ENCODE data around the gene PDGFC. TPM values are rescaled to one million over a fixed set of nuclear protein-coding genes. Genes with fewer than 3 reads are reported as not detected.

The PDGFC gene
- polyA plus RNA-seq, 1 donor from 2014 or later, result 3.8 TPM

GRCh38 chr4:156898373-156899117 lies 73.1 kb downstream of the PDGFC start:
- no peak overlapping the region for H3K9ac ChIP-seq (ENCODE audit: low read length)
- no peaks in the 10 kb centered on the region for H3F3A ChIP-seq (ENCODE audit: insufficient read depth, low read length, poor library complexity, severe bottlenecking)
- no peaks in the 10 kb centered on the region for H3K36me3 ChIP-seq (ENCODE audit: insufficient read depth, low read length)
- H3K9me2 ChIP-seq (ENCODE audit: insufficient read depth, low read length), result no peaks in the 10 kb centered on the region
- no peaks in the 10 kb centered on the region for H3K27me3 ChIP-seq (ENCODE audit: insufficient read depth, low read depth, low read length)
- no peak for TF ChIP-seq EZH2 (IDR thresholded peaks at IDR 0.05; ENCODE audit: borderline replicate concordance, insufficient read depth, low read length, poor library complexity, severe bottlenecking)
- no peak for TF ChIP-seq RAD21 (conservative IDR thresholded peaks at IDR 0.05)
- no peak for TF ChIP-seq REST (IDR thresholded peaks at IDR 0.05; ENCODE audit: borderline replicate concordance)
- no peak for TF ChIP-seq EP300 (conservative IDR thresholded peaks at IDR 0.05; ENCODE audit: poor library complexity, severe bottlenecking)
- no peak for TF ChIP-seq MXI1 (conservative IDR thresholded peaks at IDR 0.05; ENCODE audit: poor library complexity, severe bottlenecking)
- TF ChIP-seq SMC3 (conservative IDR thresholded peaks at IDR 0.05; ENCODE audit: poor library complexity), result no peak
- no peak for TF ChIP-seq TAF1 (IDR thresholded peaks at IDR 0.05; ENCODE audit: low read depth)
- TF ChIP-seq, protein P1, sequence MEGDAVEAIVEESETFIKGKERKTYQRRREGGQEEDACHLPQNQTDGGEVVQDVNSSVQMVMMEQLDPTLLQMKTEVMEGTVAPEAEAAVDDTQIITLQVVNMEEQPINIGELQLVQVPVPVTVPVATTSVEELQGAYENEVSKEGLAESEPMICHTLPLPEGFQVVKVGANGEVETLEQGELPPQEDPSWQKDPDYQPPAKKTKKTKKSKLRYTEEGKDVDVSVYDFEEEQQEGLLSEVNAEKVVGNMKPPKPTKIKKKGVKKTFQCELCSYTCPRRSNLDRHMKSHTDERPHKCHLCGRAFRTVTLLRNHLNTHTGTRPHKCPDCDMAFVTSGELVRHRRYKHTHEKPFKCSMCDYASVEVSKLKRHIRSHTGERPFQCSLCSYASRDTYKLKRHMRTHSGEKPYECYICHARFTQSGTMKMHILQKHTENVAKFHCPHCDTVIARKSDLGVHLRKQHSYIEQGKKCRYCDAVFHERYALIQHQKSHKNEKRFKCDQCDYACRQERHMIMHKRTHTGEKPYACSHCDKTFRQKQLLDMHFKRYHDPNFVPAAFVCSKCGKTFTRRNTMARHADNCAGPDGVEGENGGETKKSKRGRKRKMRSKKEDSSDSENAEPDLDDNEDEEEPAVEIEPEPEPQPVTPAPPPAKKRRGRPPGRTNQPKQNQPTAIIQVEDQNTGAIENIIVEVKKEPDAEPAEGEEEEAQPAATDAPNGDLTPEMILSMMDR (IDR thresholded peaks at IDR 0.05; ENCODE audit: poor library complexity, severe bottlenecking), result no peak
- no peak for TF ChIP-seq POLR2AphosphoS5 (IDR thresholded peaks at IDR 0.05)
- no peak overlapping the region for H2AFZ ChIP-seq (ENCODE audit: low read depth, low read length)
- no peak overlapping the region for H3K4me3 ChIP-seq (ENCODE audit: low read length)
- H4K20me1 ChIP-seq (ENCODE audit: insufficient read depth), result no peaks in the 10 kb centered on the region
- H3K79me2 ChIP-seq (replicated peaks; ENCODE audit: insufficient read depth, low read length), result no peaks in the 10 kb centered on the region
- no peak overlapping the region for H3K4me2 ChIP-seq (ENCODE audit: low read length)
- no peak overlapping the region for H3K27ac ChIP-seq (ENCODE audit: low read length)
- no peaks in the 10 kb centered on the region for H3K9me3 ChIP-seq (ENCODE audit: low read length)

DNA sequence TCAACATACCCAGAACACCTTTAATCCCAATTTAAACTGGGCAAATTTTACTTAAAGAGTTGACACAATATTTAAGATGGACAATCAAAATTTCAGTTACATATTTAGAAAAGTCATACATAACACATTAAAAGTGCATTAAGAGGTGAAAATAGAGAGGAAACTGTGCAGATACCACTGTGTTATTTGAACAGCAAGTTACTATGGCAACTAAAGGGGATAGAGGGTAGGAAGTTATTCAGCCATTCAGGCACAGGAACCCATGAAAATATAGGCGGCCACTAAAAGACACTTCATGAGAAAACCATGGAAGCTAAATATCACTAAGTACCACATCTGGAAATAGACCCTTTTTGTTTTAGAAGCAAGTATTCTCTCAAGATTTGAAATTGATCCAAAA lies 75.1 kb downstream of the PDGFC start:
- TF ChIP-seq, protein P1 (IDR thresholded peaks at IDR 0.05; ENCODE audit: poor library complexity, severe bottlenecking), result no peak
- TF ChIP-seq EZH2 (IDR thresholded peaks at IDR 0.05; ENCODE audit: borderline replicate concordance, insufficient read depth, low read length, poor library complexity, severe bottlenecking), result no peak
- TF ChIP-seq POLR2AphosphoS5 (IDR thresholded peaks at IDR 0.05), result no peak
- TF ChIP-seq EP300 (conservative IDR thresholded peaks at IDR 0.05; ENCODE audit: poor library complexity, severe bottlenecking), result no peak
- no peak for TF ChIP-seq SMC3 (conservative IDR thresholded peaks at IDR 0.05; ENCODE audit: poor library complexity)
- TF ChIP-seq RAD21 (conservative IDR thresholded peaks at IDR 0.05), result no peak
- TF ChIP-seq REST (IDR thresholded peaks at IDR 0.05; ENCODE audit: borderline replicate concordance), result no peak
- no peak for TF ChIP-seq TAF1 (IDR thresholded peaks at IDR 0.05; ENCODE audit: low read depth)
- TF ChIP-seq MXI1 (conservative IDR thresholded peaks at IDR 0.05; ENCODE audit: poor library complexity, severe bottlenecking), result no peak
- no peaks in the 10 kb centered on the region for H3K9me2 ChIP-seq (ENCODE audit: insufficient read depth, low read length)
- no peak overlapping the region for H3K4me3 ChIP-seq (ENCODE audit: low read length)
- no peaks in the 10 kb centered on the region for H3K9me3 ChIP-seq (ENCODE audit: low read length)
- no peak overlapping the region for H3K27ac ChIP-seq (ENCODE audit: low read length)
- no peak overlapping the region for H2AFZ ChIP-seq (ENCODE audit: low read depth, low read length)
- H3K27me3 ChIP-seq (ENCODE audit: insufficient read depth, low read depth, low read length), result no peaks in the 10 kb centered on the region
- no peaks in the 10 kb centered on the region for H3K79me2 ChIP-seq (replicated peaks; ENCODE audit: insufficient read depth, low read length)
- no peaks in the 10 kb centered on the region for H3F3A ChIP-seq (ENCODE audit: insufficient read depth, low read length, poor library complexity, severe bottlenecking)
- no peaks in the 10 kb centered on the region for H3K36me3 ChIP-seq (ENCODE audit: insufficient read depth, low read length)
- H3K9ac ChIP-seq (ENCODE audit: low read length), result no peak overlapping the region
- no peaks in the 10 kb centered on the region for H4K20me1 ChIP-seq (ENCODE audit: insufficient read depth)
- H3K4me2 ChIP-seq (ENCODE audit: low read length), result no peak overlapping the region
